Testis (tissue), 3 donors: ENCODE results near the gene LRCH2. TPM values are rescaled to one million over a fixed set of nuclear protein-coding genes. Genes with fewer than 3 reads are reported as not detected.

Experiments
- DNase-seq: peaks from one replicate; pipeline ENCODE4 v3.0.0-alpha.2; 2019
- H3K27ac ChIP-seq, 2 donors: fragments of 200-600 bp; sonication (generic); one replicate each; pipeline ENCODE4 v1.5.1; 2019
- H3K27me3 ChIP-seq: fragments of 200-600 bp; sonication (generic); one replicate; pipeline ENCODE4 v1.5.1; 2019
- H3K36me3 ChIP-seq: fragments of 200-600 bp; sonication (generic); one replicate; pipeline ENCODE4 v1.5.1; 2017; ENCODE audit warnings: low read depth; ENCODE audit errors: missing control alignments
- H3K4me1 ChIP-seq: fragments of 200-600 bp; sonication (generic); one replicate; pipeline ENCODE4 v1.5.1; 2019
- H3K4me3 ChIP-seq, 2 donors: fragments of 200-600 bp; sonication (generic); one replicate each; pipeline ENCODE4 v1.5.1; 2017 to 2019
- H3K9me3 ChIP-seq: fragments of 200-600 bp; sonication (generic); one replicate; pipeline ENCODE4 v1.5.1; 2017
- POLR2A ChIP-seq: fragments of 450-650 bp; IDR thresholded peaks from one replicate; pipeline ENCODE4 v1.6.1; 2017; ENCODE audit warnings: antibody characterized with exemption, mild to moderate bottlenecking, moderate library complexity
- WGBS, 2 donors: methylation state at CpG; one replicate each; pipeline ENCODE4 v1.1.5; 2018; 5-methylcytosine and 5-hydroxymethylcytosine counted together
- intact Hi-C: fragments of 100-400 bp; cut with DNase I; formaldehyde crosslinking; loops from one replicate; pipeline ENCODE4 v1.15.1; 2023; ENCODE audit warnings: low total_unique reads
- polyA plus RNA-seq: library from polyadenylated mRNA; stranded (reverse); fragments of 350-450 nt; fragmentation: Illumina TruSeq; extraction: RNeasy Lipid Tissue Mini Kit (QIAGEN cat#74804); gene quantifications from one replicate; pipeline ENCODE4 v1.2.3, GENCODE V29; 2014; ENCODE audit warnings: low read depth, low replicate concordance; ENCODE audit not compliant: insufficient read depth
- total RNA-seq, 2 donors: library from RNA; depleted of rRNA; stranded (reverse); fragments of >200 nt; gene quantifications; one replicate each; pipeline ENCODE4 v1.2.3, GENCODE V29; 2016
- TF ChIP-seq, protein P1 (sequence below), 3 experiments: fragments of 450-650 bp in 2 of 3; fragments of 200-600 bp in 1 of 3; sonication (generic) in 1 of 3; IDR thresholded peaks; one replicate each; pipeline ENCODE4 v1.5.1; 2016 to 2019; ENCODE audit warnings: antibody characterized with exemption in 3 of 3, mild to moderate bottlenecking in 2 of 3, moderate library complexity in 1 of 3

LRCH2 gene
- total and polyA plus RNA-seq, 3 donors from 2014 or later, result 2.4 to 5.4 (median 3.8) TPM

DNA sequence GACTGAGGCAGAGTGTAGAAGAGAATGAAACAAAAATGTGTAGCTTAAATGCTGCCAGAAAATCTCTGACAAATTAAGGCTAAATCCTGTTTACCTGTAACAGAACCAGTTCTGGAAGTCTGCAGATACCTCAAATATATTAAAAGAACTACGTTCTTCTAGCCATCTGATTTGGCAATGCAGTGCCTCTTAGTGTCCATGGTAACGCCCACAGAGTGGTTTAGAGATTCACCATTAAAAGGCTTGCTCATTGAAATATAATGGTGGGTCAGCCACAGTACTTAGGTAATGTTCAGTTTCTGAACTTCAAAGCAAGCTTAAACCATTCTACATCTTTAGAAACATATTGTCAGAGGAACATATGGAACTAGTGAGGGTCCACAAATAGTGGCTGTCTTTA is 32.4 kb upstream of the LRCH2 start:
- no peak overlapping the region for H3K27ac ChIP-seq
- H3K4me1 ChIP-seq, result no peaks in the 10 kb centered on the region
- 77 to 87% methylated on average over 2 of the region's 2 CpGs for WGBS, 2 donors
- intact Hi-C loops, result no loop called here
- no peaks in the 10 kb centered on the region for H3K36me3 ChIP-seq
- no peak overlapping the region for H3K4me3 ChIP-seq
- H3K9me3 ChIP-seq, result no peaks in the 10 kb centered on the region
- TF ChIP-seq, protein P1, sequence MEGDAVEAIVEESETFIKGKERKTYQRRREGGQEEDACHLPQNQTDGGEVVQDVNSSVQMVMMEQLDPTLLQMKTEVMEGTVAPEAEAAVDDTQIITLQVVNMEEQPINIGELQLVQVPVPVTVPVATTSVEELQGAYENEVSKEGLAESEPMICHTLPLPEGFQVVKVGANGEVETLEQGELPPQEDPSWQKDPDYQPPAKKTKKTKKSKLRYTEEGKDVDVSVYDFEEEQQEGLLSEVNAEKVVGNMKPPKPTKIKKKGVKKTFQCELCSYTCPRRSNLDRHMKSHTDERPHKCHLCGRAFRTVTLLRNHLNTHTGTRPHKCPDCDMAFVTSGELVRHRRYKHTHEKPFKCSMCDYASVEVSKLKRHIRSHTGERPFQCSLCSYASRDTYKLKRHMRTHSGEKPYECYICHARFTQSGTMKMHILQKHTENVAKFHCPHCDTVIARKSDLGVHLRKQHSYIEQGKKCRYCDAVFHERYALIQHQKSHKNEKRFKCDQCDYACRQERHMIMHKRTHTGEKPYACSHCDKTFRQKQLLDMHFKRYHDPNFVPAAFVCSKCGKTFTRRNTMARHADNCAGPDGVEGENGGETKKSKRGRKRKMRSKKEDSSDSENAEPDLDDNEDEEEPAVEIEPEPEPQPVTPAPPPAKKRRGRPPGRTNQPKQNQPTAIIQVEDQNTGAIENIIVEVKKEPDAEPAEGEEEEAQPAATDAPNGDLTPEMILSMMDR (IDR thresholded peaks at IDR 0.05), result no peak
- TF ChIP-seq POLR2A, result no peak
- no peaks in the 10 kb centered on the region for H3K27me3 ChIP-seq
- DNase-seq, result no peak

DNA sequence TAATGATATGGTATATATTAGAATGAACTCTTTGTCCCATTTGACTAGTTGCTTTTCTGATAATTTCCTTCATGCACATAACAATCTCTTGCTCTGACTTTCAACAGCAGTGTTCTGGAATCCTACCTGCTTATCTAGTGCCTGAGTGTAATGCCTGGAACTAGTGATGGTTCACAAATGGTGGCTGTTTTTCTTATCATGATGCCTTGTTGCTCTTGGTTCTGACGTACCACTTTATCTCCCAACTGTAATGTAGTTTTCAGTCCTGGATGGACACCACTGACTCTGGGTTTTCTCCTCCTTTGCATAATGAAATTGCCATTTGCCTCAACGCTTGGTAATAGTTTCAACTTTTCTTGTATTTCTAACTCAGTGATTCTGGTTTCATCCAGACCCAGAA is 30.1 kb upstream of the LRCH2 start:
- Histone ChIP-seq H3K27ac (no peak overlapping the region), H3K4me1 (no peaks in the 10 kb centered on the region), H3K36me3 (no peaks in the 10 kb centered on the region), H3K4me3 (no peak overlapping the region), H3K9me3 (no peaks in the 10 kb centered on the region), H3K27me3 (no peaks in the 10 kb centered on the region)
- DNase-seq, result no peak
- TF ChIP-seq, protein P1 (IDR thresholded peaks at IDR 0.05), result no peak
- TF ChIP-seq POLR2A, result no peak
- WGBS, 2 donors, result 73 to 79% methylated on average over 2 of the region's 2 CpGs
- intact Hi-C loops, result no loop called here

DNA sequence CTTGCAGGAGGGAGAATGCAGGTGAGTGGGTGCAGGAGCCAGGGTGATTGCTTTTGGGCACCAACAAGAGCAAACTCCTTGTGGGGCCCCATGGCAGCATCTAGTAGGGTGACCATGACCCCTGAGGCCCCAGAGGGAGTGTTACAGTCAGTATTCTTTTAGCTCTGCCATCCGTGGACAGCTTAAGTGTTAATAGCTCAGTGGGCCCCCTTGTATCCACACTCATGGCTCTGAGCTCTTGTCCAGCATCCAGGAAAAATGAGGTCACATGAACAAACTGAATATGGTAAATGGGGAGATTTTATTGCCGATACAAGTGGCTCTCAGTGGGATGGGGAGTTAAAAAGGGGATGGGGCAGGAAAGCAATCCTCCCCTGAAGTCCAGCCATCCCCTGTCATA is 27.3 kb upstream of the LRCH2 start:
- no peaks in the 10 kb centered on the region for H3K36me3 ChIP-seq
- intact Hi-C loops, result no loop called here
- no peak overlapping the region for H3K27ac ChIP-seq
- H3K4me3 ChIP-seq, result no peak overlapping the region
- H3K27me3 ChIP-seq, result no peaks in the 10 kb centered on the region
- DNase-seq, result no peak
- TF ChIP-seq, protein P1 (IDR thresholded peaks at IDR 0.05), result no peak
- no peak for TF ChIP-seq POLR2A
- WGBS, 2 donors, result 38 to 78% methylated on average over 1 to 2 of the region's 2 CpGs
- H3K4me1 ChIP-seq, result no peaks in the 10 kb centered on the region
- no peaks in the 10 kb centered on the region for H3K9me3 ChIP-seq

DNA sequence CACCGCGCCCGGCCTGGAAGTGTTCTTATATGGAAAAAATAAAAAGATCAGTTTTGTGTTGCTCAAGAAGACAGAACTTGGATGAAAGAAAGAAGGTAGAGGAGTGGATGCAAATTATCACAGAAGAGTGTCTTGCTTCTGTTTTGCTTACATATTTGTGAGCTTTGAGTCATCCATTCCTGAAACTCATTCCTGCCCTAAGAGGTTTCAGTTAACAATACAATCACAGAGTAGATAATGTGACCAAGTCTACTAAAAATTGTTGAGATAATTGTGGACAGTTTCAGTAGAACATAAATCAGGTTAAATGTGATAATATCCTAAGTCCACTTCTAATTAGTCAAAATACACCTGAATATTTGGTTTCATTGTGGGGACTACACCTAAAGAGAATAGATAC is 26.4 kb upstream of the LRCH2 start:
- 63 to 73% methylated on average over 3 of the region's 3 CpGs for WGBS, 2 donors
- H3K36me3 ChIP-seq, result no peaks in the 10 kb centered on the region
- H3K4me3 ChIP-seq, result no peak overlapping the region
- H3K9me3 ChIP-seq, result no peaks in the 10 kb centered on the region
- TF ChIP-seq, protein P1 (IDR thresholded peaks at IDR 0.05), result no peak
- no peak for TF ChIP-seq POLR2A
- DNase-seq, result no peak
- intact Hi-C loops, result no loop called here
- no peak overlapping the region for H3K27ac ChIP-seq
- H3K27me3 ChIP-seq, result no peaks in the 10 kb centered on the region
- no peaks in the 10 kb centered on the region for H3K4me1 ChIP-seq

DNA sequence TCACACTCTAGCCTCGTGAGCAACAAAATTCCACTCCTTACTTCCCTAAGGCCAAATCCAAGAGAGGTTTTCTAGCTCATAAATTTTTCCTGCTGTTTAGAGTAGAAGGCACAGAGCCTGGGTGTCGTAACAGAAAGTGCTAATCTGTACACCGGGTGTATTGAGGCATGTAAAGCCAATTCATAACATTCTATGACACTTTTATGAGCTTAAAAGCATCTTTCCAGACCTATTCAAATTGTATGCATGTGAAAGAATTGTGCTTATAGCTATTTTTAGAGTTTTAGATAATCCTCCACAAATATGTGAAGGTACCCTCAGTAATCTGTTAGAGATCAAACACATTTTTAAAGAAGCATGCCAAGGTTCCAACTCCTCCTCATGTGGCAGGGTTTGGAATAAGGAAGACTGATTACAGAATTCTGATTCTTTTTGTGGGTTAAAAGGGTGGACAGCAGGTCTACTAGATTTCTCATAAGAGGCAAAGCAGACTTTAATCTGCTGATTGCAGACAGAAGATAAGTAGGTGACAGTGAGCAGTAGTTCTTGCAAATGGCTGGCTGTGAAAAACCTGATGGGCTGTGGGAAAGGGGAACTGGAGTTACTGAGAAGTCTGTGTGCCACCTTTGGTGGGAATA is 25.5 kb upstream of the LRCH2 start:
- intact Hi-C loops, result no loop called here
- Histone ChIP-seq H3K4me3 (no peak overlapping the region), H3K4me1 (no peaks in the 10 kb centered on the region), H3K27me3 (no peaks in the 10 kb centered on the region), H3K27ac (no peak overlapping the region), H3K9me3 (no peaks in the 10 kb centered on the region), H3K36me3 (no peaks in the 10 kb centered on the region)
- 46 to 52% methylated on average over 2 to 3 of the region's 3 CpGs for WGBS, 2 donors
- TF ChIP-seq, protein P1 (IDR thresholded peaks at IDR 0.05), result no peak
- TF ChIP-seq POLR2A, result no peak
- DNase-seq, result no peak
